ENCODE measurements around the gene PTPN14.

Gene PTPN14

DNA sequence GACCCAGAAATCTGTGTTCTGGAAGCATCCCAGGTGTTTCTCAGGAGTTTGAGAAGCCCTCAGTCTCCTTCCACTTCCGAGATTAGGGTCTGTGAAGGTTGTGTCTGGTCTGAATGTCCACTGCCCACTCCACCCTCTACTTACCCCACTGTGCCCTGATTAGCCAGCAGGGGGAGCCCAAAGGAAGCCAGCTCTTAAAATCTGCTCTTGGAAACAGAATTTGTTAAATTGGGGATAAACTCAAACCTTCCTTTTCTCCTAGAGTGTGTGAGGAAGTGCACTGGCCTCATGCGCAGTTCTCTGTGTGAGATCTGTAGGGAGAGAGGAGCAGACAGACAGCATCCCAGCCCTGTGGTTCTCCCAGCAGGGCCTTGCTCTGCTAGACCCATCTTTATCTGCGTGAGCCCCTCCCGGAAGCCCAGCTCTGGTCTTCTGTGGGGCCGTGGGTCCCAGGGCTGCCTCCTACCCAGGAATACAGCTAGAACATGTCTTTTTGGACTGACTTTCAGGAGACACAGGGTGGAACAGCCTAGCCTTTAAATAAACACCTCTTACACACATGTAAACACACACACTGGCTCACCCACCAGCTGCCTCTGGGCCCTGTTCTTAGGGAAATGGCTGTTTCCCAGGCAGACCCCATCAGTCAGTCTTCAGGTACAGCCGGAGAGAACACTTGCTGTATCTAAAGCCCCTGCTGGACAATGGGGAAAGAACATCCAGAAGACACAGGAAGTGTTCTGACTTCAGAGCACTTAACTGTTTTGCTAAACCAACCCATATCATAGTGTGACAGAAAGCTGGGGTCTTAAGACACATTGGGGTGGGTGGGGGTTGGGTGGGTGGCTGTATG, 218.2 kb downstream of the PTPN14 start:
- DNase-seq (ENCODE audit: low read depth in 2 of 2): peak in 1 of 2 donors; percentile 17

DNA sequence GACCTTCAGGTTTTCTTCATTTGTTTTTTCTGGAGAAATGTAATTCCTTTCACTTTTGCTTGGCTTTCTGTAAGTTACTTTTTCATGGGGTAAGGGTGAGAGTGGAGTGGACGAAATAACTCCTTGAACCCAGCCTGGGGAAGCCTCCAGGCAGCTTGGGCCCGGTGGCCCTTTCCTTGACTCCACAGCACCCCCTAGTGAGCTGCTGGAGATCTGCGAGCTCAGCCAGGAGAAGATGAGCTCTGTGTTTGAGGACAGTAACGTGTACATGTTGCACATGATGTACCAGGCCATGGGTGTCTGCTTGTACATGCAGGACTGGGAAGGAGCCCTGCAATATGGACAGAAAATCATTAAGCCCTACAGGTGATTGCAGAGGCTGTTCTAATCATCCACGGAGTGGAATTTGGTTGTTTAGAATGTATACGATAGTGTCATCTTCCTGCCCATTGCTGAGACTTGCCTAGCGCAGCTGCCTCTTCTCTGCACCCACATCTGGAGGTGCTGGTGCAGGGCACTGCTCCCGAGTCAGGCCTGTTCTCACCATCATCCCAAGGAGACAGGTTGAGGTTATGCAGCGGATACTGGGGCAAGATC, 219.5 kb downstream of the PTPN14 start:
- DNase-seq (ENCODE audit: low read depth in 2 of 2): peak; percentile 12 to 30

DNA sequence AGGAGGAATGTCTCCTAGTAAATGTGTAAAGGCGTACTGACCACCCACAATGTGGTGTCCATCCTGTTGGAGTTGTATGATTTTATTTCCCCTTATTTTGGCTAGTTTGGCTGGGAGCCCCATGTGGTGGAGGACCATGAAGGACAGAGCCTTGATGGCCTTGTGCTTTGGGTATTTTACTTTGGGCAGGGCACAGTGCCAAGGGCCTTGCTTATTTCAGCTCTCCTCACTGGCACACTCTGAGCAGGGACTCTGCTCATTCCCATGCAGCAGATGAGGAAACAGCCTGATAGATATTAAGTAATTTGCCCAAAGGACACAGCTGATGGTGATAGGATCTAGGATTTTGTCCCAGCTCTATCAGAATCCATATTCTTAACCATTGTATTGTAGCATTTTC, 220.2 kb downstream of the PTPN14 start:
- DNase-seq (ENCODE audit: low read depth in 2 of 2): no peak

DNA sequence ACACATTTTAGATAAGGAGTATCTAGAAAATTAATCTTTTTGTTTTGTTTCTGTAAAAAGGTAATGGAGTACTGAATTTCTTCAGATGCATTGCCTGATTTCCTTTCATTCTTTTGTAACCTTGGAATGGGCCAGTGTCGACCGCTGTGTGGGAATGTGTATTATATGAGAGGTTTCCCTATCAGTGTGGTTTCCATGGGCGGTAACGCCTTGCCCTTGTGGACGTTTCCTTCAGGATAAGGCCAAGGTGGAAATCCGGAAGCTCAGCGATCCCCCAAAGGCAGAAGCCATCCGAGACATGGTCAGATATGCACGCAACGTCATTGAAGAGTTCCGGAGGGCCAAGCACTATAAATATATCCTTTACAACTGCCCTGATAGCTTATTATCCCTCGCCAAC, 220.7 kb downstream of the PTPN14 start:
- no peak for DNase-seq (ENCODE audit: low read depth in 2 of 2)

DNA sequence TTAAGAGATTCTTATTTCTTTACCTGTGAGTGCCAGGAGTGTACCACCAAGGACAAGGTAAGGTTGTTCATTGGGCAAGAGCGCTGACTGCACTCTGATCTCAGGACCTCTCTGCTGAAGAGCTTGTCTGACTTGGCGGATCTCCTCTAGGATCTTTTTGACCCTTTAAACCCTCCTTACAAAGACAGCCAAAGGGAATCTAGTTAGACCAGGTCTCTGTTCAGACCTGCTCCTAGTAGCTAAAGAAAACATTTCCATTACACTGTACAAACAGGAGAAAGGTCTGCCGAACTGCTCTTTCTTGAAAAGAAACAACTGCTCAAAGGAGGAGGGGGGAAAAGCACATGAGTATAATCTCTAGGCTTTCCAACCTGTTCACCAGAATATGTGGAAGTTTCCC, 221.2 kb downstream of the PTPN14 start:
- no peak for DNase-seq (ENCODE audit: low read depth in 2 of 2)

DNA sequence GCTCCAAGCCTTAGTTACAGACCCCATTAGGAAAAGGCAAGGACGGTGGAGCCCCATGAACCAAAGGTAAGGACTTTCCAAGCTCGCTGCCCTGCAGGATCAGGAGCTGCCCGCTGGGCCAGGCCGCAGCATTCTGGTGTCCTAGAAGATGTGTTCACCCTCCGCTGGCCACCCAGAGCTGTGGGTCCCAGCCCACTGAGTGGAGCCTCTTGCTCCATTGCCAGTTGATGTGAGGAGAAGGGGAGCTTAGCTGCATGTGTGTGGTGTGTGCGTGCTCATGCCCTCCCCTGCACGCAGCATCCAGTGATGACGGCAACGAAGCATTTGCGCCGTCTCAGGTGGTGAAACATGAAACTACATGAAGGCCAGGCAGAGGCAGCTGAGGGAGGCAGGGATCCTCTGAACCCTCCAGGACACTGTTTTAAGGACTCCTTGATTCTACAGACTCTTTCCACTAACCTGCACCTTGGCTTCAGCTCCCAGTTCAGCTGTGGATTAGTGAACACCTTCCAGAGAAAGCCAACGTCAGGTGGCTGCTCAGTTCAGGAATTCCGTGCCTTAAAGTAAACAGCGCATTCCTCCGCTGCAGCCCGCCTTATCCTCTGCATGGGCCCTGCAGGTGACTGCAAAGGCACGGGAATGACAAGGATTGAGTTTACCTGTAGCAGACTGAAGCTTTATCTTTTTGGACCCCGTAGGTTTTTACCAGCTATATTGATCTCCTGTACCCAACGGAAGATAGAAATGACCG, 221.8 kb downstream of the PTPN14 start:
- no peak for DNase-seq (ENCODE audit: low read depth in 2 of 2)

DNA sequence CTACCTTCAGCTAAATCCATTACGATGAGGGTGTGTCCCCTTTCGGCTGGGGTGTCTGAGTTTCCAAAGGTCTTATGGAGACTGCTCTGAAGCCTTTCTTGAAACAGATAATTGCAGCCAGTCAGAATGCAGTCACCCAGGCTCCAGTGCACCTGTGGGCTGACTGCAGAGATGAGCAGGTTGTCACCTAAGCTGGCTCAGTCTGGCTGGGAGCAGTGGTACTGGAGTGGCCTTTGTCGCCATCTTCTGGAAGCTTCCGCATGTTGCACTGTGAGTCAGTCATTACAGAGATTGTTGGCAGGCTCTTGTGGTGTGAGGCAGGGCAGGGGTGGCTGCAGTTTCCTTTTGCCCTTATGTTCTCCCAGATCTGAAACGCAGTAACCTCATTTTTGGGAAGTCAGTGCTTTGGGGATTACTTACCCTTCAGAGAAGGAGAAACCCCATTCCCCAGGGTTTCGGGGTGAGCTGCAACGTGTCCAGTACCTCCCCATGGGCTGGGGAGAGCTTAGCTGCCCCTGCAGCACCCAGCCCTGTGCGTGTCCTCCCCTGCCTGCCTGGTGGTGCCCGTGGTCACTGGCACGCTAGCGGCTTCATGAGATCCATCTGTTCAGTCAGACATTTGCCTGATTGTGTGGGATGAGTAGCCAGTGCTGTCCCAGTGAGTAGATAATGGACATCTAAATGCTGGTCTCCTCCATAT, 222.5 kb downstream of the PTPN14 start:
- peak; percentile 46 to 55 for DNase-seq (ENCODE audit: low read depth in 2 of 2)

DNA sequence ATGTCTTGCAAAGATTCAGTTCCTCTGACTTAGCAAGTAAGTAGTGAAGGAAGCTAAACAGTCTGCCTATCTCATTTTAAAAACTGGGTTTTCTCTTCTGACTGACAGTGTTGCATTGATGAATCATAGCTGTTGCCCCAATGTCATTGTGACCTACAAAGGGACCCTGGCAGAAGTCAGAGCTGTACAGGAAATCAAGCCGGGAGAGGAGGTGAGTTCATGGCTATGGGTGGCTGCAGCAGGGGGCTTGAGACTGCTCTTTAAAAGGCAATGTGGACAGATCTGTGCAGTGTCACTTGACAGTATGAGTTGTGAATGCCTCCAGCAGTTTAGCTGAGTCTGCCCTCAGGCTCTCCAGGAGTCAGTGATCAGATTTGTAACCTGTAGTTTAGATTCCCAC, 223.9 kb downstream of the PTPN14 start:
- DNase-seq (ENCODE audit: low read depth in 2 of 2): no peak

DNA sequence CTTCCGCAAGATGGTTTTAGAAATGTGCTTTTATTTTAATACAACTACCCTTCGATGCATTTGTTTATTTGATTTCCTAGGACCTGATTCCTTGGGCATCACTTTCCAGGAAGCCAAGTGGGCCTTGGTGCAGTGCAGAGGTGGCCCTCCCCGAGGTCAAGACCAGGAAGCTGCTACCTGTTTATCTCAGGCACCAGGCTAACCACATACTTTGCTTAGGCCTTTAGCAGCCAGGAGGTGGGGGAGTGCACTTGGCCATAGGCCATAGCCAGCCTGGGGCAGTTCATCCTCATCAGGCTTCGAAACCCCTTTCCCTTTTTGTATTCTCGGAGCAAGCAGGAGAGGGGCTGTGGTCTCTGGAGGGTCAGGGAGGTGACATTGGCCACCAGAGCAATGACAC, 225.0 kb downstream of the PTPN14 start:
- no peak for DNase-seq (ENCODE audit: low read depth in 2 of 2)

DNA sequence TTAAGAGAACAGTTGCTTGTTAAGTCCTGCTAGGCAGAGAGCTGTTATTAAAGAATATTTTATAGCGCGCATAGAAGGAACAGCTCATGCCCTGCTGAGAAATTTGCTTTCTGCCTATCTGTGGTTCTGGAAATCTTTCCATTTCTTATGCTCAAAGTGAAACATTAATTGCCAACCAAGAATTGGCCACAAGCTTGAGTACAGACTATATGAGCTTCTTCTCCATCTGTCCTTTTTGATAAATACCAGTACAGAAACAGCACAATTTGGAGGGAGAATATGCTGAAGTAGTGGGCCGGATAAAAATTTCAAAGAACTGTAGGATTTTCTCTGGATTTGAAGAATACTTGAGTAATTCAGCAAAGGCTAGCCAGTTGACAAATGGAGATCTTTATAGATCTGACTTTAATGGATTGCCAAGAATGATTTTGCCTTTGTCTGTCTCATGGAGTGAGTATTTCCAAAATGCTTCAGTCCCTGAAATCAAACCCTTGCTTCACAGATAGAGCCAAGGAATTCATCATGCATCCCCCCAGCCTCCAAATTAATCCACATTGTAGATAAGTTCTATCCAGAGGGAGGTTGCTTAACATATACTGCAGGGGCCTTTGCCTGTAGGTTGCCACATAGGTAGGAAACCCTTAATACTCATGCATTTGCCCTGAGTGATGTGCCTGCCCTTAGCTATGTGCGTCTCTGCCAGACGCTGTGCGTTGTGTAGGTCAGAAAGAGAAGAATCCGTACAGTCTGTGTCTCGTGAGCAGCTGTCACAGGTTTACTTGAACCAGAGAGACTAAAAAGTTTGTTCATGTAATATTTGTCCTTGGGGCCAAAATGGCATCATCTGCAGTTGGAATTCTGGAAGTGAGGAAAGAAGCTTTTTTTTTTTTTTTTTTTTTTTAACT, 226.3 kb downstream of the PTPN14 start:
- no peak for DNase-seq (ENCODE audit: low read depth in 2 of 2)

DNA sequence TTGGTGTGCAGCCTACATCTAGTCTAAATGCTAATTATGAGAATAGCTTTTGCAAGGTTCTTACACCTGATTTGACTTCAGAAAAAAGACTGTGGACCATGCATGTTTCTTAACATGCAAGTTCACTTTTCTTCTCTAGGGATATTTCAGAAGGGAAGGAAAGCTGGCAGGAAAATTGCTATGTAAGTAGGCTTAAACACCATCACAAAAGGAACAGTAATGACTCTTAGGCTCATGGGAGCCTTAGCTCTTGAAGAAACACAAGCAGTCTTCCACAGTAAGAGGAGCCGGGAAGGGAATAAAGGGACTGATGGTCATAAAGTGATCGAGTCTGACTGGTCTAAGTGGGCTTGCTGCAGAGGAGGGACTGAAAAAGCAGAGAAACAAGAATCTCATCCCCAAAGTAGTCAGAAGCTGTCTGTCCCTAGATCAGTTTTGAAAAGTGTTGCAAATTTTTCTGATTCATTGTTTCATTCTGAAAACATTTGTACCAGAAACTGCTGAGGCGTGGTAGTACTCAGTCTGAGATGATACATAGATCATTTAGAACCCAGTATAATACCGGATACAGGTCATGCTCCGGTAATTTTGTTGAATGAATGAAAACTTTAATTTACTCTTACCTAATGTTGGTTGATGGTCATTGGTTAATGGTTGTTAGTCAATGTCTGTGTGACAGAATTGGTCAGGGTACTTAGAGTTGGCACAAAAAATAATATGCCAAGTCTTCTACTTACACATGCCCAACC, 229.5 kb downstream of the PTPN14 start:
- no peak for DNase-seq (ENCODE audit: low read depth in 2 of 2)

DNA sequence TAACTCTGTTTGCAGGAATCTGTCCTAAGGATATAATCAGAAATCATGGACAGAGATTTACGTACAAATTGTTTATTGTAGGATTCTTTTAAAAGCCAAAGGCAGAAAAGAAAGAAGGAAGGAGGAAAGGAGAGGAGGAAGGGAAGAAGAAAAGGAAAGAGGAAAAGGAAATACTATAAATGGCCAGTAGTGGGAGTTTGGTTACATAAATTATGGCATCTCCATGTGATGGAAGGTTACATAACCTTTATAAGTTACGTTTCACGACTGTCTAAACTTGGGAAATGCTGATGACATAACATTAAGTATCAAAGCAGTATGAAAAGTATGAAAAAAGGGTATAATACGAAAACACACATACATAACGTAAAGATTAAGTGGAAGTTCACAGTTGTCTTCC, 231.5 kb downstream of the PTPN14 start:
- DNase-seq (ENCODE audit: low read depth in 2 of 2): no peak

DNA sequence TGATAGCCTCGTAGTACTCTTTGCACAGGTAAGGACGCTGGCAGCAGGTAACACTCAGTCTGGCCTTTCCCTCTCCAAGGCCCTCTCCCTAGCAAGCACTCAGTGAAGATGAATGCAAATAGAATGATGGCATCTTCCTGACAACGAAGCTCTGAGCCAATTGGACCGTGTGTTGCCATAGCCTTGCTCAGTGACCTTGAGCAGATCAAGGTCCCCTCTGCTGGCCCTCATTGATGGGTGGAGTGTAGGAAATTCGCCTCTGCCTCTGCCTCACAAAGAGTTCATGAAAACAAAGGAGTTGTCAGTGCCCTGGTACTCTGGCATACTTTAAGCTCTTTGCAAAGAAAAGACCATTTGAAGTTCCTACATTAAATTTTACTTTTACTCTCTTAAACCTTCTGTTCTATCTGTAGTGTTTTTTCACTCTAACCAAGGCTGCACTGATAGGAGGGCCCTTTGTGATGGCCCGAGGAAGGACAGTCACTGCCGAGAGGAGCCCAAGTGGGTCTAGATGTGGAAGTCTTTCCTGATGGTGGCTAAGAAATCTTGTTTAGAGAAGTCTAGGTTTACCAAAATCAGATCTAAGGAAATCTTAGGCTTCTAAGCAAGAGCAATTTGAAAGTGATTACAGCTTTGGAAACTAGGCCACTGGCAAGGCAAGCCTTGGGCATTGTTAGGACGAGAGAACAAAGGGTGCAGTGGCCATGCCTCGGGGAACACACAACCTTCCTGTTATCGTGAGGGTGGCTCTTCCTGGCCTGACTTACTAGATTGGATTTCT, 232.3 kb downstream of the PTPN14 start:
- no peak for DNase-seq (ENCODE audit: low read depth in 2 of 2)

DNA sequence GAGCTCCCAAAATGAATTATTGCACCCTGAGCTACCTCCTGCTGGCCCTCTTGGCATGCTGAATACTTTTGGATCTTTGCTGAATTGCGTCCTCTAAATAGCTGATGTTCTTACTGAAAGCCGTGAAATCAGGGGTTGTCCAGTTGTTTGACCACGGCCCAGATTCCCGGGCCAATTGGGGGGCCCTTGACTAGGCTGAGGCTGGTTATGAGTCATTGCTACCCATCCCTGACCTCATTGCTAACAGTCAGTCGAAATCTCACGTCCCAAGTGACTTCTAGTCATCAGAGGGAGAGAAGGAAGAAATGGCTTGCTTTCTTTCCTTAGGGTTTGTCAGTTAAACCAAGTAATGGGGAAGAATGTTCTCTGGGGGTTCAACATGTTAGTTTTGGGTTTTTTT, 233.0 kb downstream of the PTPN14 start:
- DNase-seq (ENCODE audit: low read depth in 2 of 2): no peak

DNA sequence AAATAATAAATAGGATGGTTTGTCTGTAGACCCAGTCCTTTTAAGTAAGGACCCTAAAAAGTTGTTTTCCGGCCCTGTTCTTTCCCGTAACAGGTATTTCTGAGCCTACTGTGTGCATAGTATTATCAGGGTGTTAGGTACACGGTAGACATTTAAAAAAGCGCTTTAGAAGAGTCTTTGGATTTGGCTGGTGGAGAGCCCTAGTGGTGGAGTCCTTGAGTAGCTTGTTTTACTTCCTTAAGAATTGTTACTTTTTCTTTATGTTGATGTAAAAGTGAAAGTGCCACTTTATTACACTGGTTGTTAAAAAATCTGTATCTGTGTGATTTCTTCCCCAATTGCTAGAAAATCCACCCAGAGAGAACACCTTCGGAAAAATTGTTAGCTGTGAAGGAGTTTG, 233.7 kb downstream of the PTPN14 start:
- no peak for DNase-seq (ENCODE audit: low read depth in 2 of 2)

DNA sequence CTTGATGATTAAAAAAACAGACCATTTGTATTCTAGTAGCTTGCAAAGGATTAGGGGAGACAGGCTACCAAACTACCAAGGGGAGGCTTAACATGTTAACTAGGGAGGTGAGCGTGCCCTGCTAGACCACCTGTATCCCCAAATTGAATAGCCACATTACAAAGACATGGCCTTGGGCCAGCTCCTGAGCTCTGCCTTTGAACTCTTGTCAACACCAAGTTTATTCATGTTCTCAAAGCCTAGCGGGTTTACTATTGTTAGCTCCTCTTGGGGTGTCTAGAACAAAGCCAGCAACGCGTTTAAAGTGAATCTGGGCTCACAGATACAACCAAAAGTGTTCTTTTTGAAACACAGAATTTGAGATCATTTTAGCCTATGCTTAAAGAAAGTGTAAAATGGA, 234.1 kb downstream of the PTPN14 start:
- no peak for DNase-seq (ENCODE audit: low read depth in 2 of 2)

DNA sequence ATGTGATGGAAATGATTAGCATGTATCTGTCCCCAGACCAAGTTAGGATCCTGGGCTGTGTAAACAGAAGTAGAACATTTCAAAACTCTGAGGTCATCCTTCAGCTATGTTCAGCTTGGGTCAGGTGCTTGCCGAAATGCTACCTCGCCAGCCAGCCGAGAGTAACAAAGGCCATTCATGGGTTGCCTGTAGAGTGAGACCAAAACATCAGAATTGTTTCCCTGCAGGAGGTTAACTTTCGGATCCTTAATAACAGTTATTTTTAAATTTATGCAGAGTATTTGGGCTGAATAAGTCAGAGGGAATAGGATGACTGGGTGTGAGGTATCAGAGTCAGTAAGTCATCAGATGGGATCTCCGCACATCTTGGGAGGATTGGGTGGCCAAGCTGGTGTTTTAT, 234.8 kb downstream of the PTPN14 start:
- DNase-seq (ENCODE audit: low read depth in 2 of 2): no peak

DNA sequence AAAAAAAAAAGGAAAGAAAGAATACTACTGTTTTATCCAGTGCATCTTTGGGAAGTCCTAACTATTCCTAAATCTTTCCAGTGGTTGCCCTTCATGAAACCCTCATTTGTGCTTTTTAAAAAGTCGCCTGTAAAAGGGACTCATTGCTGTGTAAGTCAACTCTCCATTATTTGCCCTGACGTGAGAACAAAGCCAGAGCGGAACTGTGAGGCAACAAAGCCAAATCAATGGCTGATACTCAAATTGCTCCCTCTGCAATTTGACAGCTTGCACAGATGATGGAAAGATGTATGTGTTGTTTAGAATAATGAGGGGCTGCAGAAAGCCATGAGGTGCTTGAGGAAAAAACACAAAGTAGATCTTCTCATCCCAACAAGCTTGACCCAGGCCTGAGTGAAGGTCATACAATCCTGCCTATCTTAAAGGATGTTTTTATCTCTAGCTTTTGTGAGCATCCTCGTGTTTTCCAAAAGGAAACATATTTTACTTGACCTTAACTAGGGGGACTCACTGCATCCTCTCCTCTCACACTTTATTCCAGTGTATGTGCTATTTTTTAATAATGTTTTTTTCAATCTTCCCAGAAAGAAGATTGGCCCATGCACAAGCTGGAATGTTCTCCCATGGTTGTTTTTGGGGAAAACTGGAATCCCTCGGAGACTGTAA, 237.1 kb downstream of the PTPN14 start:
- DNase-seq (ENCODE audit: low read depth in 2 of 2): no peak

DNA sequence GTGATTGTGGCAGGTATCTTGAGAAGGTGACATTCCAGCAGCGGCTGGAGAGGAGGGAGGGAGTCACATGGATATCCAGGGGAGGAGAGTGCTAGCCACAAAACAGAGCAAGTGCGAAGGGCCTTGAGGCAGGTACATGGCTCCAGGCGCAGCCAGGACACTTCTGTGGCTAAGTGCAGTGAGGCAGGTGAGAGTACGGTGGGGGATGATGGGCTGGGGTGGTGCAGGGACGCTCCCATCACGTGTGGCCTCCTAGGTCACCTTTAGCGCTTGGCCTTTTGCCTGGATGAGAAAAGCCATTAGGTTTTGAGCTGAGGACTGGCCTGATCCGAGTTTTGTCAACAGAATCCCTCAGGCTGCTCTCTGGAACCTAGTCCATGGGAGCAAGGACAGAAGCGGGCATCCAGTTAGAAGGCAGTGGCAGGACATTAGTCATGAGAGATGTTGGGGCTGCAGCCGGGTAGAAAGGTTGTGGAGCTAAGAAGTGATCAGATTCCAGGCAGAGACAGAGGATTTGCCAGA, 238.8 kb downstream of the PTPN14 start:
- DNase-seq (ENCODE audit: low read depth in 2 of 2): no peak

Measured in stimulated activated CD4-positive, alpha-beta T cell treated with anti-CD3 and anti-CD28 coated beads, Interleukin-1b, Interleukin-23, amount 100 ng/mL, for 1 hour (primary cell).